ENCODE results near the gene CHST10.

CHST10 gene

DNA sequence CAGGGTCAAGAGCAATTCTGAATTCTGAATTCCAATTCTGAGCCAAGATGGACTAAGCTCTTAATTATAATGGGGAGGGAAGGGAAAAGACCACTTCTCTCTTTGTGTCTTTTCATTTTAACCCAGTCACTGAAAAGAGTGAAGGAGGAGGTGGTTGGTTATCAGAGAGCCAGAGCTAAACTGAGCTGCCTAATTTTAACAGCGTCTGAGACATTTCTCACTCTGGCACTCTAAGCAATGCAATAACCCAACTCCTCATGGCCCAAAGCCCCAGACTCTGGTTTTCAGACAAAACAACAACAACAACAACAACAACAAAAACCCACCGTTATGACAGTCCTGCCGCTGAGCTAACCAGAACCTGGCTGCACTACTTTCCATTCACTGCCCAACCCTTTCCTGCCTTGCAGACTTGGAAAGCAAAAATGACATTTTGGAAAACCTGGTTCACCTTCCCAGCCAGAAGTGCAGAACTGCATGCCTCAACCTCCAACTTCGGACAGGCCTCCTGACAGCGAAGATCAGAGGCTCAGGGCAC, 1.0 kb downstream of the CHST10 start:
- no peak for DNase-seq (ENCODE audit: low read depth, low spot score)

DNA sequence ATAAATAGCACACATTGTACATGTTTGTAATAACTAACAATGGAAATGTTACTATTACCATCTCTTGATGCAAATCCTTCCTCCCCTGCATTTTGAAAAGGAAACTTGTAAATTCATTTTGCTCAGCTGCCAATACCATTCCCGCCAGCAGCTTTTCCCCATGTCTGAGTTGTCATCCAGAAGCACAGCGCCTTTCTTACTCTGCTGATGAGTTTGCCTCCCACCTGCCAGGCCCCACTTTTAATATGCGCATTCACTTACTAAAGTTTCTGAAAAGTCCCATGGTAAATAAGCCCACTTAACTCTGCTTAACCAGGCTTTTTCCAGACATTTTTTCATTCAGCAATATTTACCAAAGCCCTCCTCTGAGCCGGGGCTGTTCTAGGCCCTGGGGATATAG, 3.9 kb downstream of the CHST10 start:
- DNase-seq (ENCODE audit: low read depth, low spot score): no peak

DNA sequence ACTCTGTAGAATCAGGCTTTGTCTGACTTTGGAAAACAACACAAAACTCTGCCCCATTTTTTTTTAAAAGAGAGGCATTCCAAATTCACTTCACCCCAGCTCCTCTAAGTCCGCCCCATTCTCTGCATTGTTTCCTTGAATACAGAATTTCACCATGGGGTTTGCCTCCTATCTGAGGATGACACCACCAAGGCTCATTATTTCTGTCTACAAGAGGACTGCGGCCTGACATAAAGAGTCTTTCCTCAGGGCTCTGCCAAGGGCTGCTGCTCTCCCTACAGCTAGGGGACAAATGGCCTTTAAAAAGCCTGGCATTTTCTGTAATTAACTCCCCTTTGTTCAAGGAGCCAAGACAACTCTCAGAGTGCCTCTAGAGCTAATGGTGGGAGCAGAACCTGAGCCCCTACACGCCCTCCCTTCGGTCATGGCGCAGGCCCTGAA, 4.6 kb downstream of the CHST10 start:
- no peak for DNase-seq (ENCODE audit: low read depth, low spot score)

DNA sequence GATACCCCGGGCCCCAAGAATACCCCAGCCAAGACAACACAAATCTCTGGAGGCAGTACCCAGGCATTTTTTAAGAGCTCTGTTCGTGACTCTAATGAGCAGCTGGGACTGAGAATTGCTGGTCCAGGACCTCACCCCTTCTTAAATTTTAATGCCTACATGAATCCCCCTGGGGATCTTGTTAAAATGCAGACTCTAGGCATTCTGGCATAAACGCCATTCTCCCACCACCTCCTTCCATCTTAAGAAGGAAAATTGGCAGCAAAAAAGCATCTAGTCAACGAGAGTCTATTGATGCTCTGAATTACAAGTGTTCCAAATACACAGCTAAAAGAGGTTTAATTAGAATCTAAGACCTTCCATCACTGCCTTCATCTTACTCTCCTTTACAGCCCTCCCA, 5.0 kb downstream of the CHST10 start:
- DNase-seq (ENCODE audit: low read depth, low spot score): no peak

DNA sequence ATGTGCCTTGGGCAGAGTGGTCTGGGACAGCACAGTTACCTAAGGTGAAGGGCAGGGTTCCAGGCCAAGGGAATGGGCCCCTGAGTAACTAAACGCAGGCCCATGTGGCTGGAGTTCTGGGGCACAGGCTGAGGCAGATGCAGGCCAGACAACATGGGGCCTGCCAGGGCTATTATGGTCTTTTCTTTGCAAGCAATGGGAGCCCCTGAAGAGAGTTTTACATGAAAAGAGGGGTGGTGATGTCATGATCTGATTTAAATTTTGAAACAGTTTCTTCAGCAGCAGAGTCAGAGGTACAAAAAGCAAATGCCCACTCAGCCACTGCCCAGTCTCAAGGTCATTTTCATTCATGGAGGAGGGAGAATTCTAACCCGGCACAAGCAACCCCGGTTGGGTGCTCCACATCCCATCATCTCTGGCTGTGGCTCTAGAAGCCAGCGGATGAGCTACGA, 5.6 kb downstream of the CHST10 start:
- DNase-seq (ENCODE audit: low read depth, low spot score): no peak

DNA sequence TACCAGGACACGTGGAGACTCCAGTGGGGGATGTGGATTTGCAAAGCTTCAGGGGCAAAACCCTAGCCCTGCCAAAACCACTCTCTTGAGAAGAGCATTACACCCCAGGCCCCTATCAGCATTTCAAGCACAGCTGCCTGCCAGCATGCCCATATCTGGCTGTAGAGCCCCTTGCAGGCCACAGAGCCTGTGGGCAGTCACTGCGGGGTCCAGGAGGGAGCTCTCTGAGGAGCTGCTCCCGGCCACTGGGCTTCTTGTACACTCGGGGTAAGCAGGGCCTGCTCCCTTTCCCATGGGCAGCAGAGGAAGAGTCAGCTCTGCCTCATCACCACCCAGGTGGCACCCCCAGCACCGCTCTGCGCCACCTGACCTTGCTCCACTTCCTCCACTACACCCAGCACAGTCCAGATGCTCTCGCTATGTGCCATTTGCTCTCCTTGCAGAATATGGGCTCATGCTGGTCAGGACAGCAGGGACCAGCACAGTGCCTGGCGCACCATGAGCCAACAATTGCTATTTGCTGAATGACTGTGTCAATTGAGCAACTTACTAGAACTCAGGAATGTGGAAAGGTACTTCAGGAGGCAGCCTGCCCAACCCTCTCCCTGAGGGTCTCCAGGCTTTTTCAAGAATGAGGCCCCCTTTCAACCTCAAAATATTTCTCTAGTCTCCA, 7.4 kb downstream of the CHST10 start:
- DNase-seq (ENCODE audit: low read depth, low spot score): no peak

DNA sequence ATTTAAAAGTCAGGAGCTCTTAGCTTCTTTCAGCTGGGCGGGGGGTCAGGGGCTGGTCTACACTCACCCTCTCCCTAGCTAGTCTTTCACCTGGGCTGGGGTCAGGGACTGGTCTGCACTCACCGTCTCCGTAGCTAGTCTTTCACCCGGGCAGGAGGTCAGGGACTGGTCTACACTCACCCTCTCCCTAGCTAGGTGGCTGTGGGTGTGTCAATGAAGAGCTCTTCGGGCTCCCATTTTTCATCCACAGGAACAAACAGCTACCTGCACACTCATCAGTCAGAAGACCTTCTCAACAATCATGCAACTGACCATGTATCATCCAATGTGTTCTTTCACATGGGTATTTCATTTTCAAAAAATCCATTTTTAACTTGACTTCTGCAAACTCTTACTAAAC, 8.0 kb downstream of the CHST10 start:
- no peak for DNase-seq (ENCODE audit: low read depth, low spot score)

DNA sequence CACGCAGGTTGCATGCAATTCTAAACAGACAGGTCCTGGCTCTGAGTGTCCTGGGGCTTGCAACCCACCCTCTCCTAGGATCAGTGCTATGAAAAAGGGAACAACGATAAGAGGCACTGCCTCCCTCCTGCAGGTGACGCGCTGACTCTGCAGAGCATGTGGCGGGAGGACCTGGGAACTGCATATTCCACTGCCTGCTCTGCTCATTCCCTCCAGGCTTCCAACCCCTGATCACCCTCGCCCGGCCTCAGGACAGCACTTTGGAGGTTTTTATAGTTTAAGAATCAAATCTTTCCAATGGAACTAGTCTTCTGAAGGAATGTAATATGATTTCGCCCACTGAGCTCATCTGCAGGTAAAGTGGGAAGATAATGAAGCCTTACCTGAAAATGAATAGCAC, 8.5 kb downstream of the CHST10 start:
- DNase-seq (ENCODE audit: low read depth, low spot score): no peak

DNA sequence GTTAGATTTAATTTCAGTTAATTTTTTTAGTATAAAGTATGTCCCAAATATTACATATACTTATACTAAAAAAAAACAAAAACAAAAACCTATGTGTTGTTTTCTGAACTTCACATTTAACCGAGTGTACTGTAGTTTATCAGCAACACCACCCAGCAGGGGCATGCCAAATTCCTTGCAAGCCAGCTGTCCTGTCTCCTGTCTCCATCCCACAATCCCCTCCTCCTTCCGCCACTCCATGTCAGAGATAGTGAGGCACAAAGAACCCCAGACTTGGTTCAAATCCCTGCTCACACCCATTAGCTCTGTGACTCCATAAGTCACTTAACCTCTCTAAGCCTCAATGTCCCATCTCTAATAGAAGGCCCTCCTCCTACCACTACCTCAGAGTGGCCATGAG, 9.4 kb downstream of the CHST10 start:
- DNase-seq (ENCODE audit: low read depth, low spot score): no peak

DNA sequence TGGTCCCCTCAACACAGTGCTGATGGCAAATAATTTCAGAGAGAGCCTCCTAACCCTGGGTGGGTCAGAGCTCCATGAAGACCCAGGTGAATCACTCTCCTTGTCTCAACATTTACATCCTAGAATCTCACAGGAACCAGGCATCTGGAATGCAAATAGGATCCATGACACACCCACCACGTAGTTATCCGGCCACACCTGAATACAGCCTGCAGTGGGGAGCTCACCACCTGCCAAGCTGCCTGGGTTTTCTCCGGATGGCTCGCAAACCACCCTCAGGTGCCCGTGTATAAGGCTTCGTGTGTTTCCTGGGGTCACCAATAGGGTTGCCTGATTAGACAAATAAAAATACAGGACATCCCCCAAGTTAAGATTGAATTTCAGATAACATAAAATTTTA, 9.9 kb downstream of the CHST10 start:
- no peak for DNase-seq (ENCODE audit: low read depth, low spot score)

DNA sequence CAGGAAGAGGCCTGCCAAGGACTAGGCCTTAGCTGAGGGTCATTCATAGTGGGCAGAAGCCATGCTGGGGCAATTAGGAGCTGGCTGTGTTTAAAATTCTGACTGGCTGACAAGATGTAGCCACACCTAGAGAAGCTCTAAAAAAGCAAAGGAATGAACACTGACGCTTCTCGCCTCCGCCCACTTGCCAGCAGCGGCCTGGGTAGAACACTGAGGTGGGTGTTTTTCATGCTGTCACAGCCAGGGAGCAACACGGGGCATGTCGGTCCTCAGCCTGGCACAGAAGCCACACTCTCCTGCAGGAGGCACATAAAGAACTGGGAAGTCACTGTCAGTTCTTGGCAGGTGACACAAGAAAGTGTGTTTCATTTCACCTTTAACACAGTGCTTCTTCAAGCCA, 10.4 kb downstream of the CHST10 start:
- no peak for DNase-seq (ENCODE audit: low read depth, low spot score)

DNA sequence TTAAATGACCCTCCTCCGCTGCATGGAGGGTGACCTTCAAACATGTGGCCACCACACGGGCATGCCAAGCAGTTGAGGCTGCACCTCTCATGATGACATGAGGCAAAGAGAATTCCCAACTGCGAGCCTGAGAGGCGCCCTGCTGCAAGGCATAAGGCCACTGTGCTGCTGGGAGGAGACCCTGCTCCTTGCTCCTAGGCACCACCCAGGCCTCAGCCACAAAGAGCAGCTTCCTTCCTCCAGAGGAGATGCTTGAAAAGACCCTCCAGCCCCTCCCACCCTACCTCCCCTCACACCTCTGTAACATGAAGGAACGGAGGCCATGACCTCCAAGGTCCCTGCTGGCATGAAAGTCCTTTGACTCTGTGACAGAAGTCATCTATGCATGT, 11.4 kb downstream of the CHST10 start:
- no peak for DNase-seq (ENCODE audit: low read depth, low spot score)

DNA sequence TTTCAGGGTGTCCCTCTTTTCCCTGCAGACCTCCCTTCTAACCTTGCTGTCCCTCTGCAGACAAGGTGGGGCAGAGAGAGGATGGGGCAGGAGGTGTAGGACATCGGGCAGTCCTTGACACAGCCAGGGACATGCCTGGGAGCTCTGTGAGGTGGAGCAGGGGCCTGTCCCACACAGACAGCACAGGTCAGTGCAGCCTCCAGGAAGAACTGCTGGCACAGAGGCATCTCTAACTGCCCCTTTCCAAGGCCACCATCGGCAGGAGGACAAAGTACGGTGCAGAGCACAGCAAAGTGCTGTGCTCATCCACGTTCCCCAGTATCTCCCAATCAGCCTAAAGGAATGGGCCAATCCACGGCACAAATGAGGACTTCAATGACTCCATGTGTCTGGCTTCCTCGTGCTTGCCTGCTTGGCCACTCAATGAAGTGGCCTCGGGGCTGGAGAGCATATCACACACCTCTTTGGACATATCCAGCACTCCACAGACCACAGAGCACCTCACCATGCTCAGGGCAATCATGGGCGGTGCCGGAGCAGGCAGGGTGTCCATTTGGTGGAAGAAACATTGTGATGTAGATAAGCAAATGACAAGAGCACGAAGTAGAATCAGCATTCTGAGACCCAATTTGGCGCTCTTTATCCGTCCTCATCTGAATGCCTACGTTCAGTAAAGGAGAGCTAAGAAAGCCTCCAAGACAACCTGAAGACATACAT, 11.9 kb downstream of the CHST10 start:
- DNase-seq (ENCODE audit: low read depth, low spot score): no peak

DNA sequence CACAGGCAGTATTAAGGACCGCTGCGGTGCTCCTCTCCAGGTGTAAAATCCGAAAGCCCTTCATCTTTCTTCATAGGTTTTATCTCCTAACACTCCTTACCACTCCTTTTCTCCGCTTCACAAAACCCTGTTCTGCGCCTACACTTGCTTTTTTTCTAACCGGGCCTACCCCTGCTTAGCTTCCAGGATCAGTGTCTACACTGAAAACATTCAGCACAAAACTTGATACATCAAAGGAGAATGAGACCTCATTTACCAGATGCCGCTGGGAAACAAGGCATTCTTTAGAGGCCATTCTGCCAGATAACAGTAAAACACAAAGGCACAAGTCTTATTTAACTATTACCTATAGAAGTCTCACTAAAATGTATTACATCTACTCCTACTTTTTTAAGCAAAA, 13.1 kb downstream of the CHST10 start:
- no peak for DNase-seq (ENCODE audit: low read depth, low spot score)

DNA sequence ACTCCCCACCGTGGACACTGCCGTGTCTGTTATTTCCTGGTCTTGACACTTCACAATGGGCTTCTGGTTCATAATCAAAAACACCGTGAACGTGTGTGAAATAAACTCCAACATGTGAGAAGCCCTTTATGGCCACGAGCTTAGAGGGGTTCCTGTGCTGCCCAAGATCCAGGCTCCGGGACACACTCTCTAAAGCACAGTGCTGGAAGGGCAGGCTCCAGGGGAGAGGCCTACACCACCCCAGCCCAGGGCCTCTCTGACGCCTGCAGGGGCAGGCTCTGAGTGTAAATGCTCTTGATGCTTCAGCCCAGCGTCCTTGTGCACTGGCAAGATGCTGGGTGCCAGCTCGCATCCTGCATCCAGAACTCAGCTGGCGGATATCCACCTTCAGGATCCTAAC, 13.7 kb downstream of the CHST10 start:
- DNase-seq (ENCODE audit: low read depth, low spot score): no peak

DNA sequence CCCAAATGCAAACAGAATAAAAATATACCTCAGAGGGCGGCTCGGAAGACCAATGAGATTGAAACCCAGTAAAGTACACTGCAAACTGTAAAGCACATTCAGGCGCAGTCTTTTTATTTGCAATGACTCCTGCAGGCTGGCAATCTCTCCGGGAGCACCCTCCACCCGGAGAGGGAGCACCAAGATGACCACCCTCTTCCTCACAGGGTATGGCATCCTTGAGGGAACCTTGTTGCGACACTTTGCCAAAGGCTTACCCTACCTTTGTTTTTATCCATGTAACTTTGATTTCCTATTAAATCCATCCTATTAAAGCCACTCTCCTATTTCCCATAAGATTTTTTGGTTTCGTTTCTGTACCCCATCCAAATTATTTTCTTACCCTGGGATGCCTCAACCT, 16.2 kb downstream of the CHST10 start:
- DNase-seq (ENCODE audit: low read depth, low spot score): no peak

DNA sequence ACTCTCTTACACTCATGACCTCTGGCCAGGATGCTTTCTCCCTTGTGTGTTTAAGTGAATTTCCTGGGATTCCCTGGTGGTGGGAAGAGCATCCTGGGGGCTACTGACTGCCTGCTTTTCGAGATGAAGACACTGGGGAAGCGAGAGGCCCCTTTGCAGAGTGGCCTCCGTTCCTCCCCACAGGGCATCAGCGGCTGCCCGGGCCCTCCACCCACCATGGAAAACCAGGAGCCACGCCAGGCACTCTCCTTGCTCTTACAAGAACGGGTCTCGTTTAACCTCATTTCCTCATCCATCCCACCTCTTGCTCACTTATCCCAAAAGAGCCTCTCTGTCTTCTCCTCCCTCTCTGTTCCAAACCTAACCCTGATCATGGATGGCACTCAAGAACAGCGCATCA, 17.8 kb downstream of the CHST10 start:
- DNase-seq (ENCODE audit: low read depth, low spot score): no peak

DNA sequence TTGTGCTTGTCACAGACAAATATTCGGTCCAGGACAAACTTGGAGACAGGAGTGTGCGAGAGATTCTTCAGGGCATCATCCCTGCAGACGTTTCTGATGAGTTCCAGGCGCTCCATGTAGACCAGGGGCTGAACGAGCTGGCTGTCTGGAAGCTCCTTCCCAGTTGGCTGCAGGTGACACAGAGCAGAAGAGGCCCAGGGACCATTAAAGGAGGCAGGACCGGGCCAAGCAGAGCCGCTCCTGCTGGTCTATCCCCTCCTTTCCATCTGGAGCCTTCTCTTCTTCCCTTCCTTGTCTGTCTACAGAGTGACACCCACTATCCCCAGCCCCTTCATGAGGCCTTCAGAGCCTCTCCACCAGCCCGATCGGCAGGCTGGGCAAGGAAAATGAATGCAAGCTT, 19.5 kb downstream of the CHST10 start:
- no peak for DNase-seq (ENCODE audit: low read depth, low spot score)

DNA sequence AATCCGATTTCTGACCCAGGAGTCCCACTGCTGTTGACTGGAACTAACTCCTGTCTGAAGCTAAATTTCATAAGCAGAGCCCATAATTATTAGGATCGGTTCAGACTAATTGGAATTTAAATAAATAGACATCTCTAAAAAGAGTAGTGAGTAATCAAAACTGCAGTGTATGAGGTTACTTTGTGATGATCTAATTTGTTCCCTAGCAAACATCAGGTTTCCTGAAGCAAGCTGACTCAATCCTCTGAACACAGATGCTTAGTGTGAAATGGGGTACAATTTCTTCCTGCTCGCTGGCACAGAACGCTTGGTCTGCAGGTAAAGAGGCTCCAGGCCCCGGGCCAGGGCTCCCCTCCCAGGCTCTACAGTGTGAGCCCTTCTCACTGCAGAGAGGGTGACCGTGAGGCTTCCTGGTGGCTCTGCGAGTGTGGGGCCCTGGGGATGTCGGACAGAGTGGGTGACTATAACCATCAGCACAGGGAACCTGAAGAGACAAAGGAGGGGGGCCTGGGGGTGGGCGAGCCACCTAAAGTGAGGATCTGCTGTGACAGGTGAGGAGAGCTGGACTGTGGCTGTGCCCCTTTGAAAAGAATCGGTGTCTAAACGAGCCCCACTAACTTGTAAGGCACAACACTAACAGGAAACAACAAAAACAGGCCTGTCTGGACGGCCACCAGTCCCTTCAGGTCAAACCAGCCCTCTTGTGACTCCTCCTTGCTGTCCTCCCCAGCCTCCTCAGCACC, 20.2 kb downstream of the CHST10 start:
- DNase-seq (ENCODE audit: low read depth, low spot score): no peak

DNA sequence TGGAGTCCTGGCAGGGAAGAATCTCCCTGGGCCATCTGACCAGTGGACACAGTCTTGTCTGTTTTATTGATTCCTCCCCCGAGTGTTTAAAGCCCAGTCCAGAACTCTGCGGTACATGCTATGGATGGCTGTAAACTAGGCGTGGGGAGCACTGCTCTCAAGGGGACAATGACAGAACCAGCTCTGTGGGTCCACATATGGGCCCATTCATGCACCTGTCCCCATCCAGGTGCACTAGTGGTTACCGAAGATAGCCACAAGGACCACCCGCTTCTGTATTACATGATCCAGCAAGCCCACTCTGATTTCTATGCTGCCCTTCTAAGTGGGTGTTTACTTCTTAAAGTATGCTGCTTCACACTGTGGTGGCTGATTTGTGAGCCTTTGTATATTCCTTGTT, 21.0 kb downstream of the CHST10 start:
- no peak for DNase-seq (ENCODE audit: low read depth, low spot score)

DNA sequence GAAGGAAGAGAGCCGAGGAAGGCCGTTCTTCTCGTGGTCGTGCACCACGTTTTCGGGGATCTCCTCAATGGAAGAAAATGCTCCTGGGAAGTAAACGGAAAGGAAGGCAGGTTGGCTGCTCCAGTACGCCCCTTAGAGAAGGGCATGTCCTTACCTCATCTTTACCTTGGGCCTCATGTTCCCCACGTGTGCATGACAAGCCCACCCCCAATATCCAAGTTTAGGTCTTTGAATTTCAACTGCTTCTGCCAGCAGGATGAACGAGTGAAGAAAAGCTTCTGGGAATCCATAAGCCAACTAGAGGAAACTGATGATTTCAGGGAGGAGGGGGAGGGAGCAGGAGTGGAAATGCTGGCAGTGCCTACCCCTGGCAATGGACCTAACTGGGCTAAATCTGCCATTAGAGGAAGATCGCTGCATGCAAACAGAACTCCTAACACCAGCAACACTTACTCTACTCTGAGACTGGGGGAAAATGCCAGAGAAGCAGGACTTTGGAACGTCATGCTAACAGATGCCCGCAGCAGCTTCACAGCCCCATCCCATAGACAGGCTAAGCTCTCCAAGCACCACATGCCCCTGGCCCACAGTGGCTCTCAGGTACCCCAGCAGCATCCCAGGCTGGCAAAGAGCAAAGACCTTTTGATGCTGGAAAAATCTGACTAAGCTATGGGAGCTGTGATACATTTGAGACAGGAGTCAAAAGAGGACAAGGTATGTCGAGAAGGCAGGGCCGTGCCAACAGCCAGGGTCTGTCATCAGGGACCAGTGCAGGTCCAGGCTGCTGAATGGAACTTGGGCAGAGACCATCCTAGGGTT, 21.7 kb downstream of the CHST10 start:
- no peak for DNase-seq (ENCODE audit: low read depth, low spot score)

Data from activated CD4-positive, CD25-positive, alpha-beta regulatory T cell treated with anti-CD3 and anti-CD28 coated beads, Interleukin-2, amount 50 U/mL, for 16 hours (primary cell).